Measurements from ENCODE around the gene PARD3. TPM values are rescaled to one million over a fixed set of nuclear protein-coding genes. Genes with fewer than 3 reads are reported as not detected.

Gene PARD3
- total RNA-seq, 2 donors from 2014 or later: 36.1 to 48.5 TPM

DNA sequence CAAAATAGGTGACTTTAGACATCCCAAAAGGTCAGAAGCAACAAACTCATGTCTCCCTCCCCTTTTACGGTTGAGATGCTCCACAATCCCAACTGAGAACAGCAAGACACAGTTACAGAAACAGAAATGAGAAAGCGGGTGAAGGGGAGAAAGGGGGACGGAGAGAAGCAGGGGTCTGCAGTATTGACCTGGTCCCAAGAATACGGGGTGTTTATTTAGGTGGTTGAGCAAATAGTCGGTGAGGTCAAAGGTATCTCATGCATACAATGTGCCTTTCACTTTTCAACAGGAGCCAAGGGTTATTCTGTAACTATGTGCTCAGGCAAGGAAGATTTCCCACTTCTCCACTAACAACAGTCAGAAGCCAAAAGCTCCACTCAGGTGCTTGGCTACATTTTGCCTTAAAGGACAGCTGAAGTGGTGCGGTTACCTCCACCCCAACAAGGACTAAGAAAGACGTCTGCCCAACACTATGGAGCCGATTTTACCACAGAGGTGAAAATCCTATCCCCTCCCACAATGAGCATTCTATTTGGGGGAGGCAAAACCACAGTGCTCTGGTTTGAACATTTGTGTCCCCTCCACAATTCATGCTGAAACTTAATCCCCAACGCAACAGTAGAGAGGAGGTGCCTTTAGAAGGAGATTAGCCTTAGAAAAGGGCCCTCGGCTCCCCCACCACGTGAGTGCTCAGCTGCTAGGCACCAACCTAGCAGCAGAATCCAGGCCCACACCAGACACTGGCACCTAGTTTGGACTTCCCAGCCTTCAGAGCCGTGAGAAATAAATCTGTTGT is 77.9 kb downstream of the PARD3 start:
- no peak for ATAC-seq
- DNase-seq: no peak
- Histone ChIP-seq H3K4me1 (peaks cover 44% of the 10 kb centered on the region), H3K36me3 (replicated peaks in 1 of 2; ENCODE audit: insufficient read depth in 1 of 2, low read depth in 2 of 2) (no peaks in the 10 kb centered on the region), H3K27ac (peak overlapping the region in 3 of 4 donors; percentile 20 to 43 (median 32)), H3K4me3 (no peak overlapping the region), H3K9me3 (no peaks in the 10 kb centered on the region), H3K27me3 (no peaks in the 10 kb centered on the region)
- intact Hi-C loops (cut with DNase I): no loop called here
- WGBS, 2 donors: 47 to 56% methylated on average over 12 of the region's 12 CpGs
- TF ChIP-seq, protein P1, sequence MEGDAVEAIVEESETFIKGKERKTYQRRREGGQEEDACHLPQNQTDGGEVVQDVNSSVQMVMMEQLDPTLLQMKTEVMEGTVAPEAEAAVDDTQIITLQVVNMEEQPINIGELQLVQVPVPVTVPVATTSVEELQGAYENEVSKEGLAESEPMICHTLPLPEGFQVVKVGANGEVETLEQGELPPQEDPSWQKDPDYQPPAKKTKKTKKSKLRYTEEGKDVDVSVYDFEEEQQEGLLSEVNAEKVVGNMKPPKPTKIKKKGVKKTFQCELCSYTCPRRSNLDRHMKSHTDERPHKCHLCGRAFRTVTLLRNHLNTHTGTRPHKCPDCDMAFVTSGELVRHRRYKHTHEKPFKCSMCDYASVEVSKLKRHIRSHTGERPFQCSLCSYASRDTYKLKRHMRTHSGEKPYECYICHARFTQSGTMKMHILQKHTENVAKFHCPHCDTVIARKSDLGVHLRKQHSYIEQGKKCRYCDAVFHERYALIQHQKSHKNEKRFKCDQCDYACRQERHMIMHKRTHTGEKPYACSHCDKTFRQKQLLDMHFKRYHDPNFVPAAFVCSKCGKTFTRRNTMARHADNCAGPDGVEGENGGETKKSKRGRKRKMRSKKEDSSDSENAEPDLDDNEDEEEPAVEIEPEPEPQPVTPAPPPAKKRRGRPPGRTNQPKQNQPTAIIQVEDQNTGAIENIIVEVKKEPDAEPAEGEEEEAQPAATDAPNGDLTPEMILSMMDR (IDR thresholded peaks at IDR 0.05): no peak
- no peak for TF ChIP-seq POLR2A (IDR thresholded peaks at IDR 0.05)

DNA sequence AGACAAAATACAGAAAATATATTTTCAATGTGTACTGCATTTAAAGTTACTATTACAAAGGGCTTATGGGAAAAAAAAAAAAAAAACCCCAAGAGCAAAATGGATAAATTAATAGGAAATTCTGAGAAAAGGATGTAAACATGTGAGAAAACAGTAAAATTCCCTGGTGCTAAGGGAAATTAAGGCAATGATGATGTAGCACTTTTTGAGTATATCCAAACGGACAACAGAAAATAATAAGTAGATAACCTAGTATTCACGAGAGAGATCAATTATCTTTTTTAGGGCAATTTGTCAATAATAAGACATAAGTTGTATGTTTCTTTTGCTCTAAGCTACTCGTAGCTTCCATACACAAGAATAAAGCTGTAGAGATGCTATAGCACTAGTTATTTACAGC is 80.2 kb downstream of the PARD3 start:
- H3K27me3 ChIP-seq: no peaks in the 10 kb centered on the region
- no peak for TF ChIP-seq POLR2A (IDR thresholded peaks at IDR 0.05)
- TF ChIP-seq, protein P1 (IDR thresholded peaks at IDR 0.05): no peak
- H3K27ac ChIP-seq: no peak overlapping the region
- H3K36me3 ChIP-seq (replicated peaks in 1 of 2; ENCODE audit: insufficient read depth in 1 of 2, low read depth in 2 of 2): no peaks in the 10 kb centered on the region
- intact Hi-C loops (cut with DNase I): no loop called here
- ATAC-seq: no peak
- no peaks in the 10 kb centered on the region for H3K9me3 ChIP-seq
- 77 to 79% methylated on average over 3 of the region's 3 CpGs for WGBS, 2 donors
- no peak overlapping the region for H3K4me3 ChIP-seq
- peaks cover 45% of the 10 kb centered on the region for H3K4me1 ChIP-seq
- no peak for DNase-seq

DNA sequence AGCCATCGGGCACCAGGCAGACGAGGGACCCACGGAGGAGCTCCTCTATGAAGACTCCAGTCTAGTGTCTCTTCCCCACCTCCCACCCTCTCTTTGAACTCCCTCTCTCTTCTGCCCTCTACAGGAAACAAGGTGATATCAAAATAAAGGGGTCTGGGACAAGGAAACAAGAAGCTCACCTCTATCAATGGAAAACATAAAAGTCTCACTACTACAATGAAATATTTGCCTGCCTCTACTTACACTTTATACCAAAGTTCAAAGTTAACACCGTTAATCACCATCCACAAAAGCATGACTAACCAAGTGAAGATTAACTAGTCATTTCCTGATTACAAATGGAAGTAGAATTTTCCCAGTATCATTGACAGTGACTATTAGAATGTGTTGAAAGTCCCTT is 82.2 kb downstream of the PARD3 start:
- TF ChIP-seq POLR2A (IDR thresholded peaks at IDR 0.05): no peak
- TF ChIP-seq, protein P1 (IDR thresholded peaks at IDR 0.05): no peak
- no peak for DNase-seq
- no peak for ATAC-seq
- Histone ChIP-seq H3K9me3 (no peaks in the 10 kb centered on the region), H3K4me3 (no peak overlapping the region), H3K27ac (peak overlapping the region in 2 of 4 donors; percentile 42 to 55), H3K36me3 (replicated peaks in 1 of 2; ENCODE audit: insufficient read depth in 1 of 2, low read depth in 2 of 2) (no peaks in the 10 kb centered on the region), H3K4me1 (peaks cover 47% of the 10 kb centered on the region), H3K27me3 (no peaks in the 10 kb centered on the region)
- 74 to 78% methylated on average over 4 of the region's 4 CpGs for WGBS, 2 donors
- intact Hi-C loops (cut with DNase I): no loop called here

DNA sequence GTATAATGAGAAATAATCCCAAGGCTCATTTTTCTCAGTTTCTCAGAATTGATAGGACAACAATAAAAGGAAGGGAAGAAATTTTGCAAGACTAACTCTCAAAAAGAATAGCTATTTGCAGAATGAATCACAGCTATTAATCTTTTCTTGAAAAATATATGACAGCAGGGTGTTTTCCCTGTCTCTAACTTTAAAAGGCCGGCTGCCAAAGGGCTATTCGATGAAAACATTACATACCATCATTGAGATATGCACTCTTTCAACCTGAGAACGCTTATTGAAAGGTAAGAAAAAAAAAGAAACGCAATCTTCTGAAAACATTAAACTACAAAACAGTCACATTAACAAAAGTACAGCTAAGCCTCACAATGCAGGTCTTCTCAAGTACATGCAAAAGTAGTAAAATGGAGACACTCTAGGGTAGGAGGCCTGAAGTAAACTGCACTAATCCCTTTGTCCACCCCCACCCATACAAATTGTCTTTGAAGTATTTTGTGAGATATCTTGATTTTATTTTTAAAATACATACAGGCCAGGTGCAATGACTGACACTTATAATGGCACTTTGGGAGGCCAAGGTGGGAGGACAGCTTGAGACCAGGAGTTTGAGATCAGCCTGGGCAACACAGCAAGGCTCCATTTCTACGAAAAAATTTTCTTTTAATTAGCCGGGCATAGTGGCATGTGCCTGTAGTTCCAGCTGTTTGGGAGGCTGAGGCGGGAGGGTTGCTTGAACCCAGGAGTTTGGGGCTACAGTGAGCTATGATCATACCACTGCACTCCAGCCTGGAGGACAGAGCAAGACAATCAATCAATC is 83.0 kb downstream of the PARD3 start:
- no peak for TF ChIP-seq POLR2A (IDR thresholded peaks at IDR 0.05)
- TF ChIP-seq, protein P1 (IDR thresholded peaks at IDR 0.05): no peak
- WGBS, 2 donors: 44 to 54% methylated on average over 7 of the region's 7 CpGs
- ATAC-seq (peak; percentile 64), DNase-seq (peak in 2 of 4 donors; percentile 48 to 52)
- Histone ChIP-seq H3K9me3 (no peaks in the 10 kb centered on the region), H3K27ac (peak overlapping the region in 2 of 4 donors; percentile 42 to 55), H3K4me3 (no peak overlapping the region), H3K4me1 (peaks cover 47% of the 10 kb centered on the region), H3K36me3 (replicated peaks in 1 of 2; ENCODE audit: insufficient read depth in 1 of 2, low read depth in 2 of 2) (no peaks in the 10 kb centered on the region), H3K27me3 (no peaks in the 10 kb centered on the region)
- intact Hi-C loops (cut with DNase I): no loop called here
